PFSK-1 (cell line): ENCODE results near the gene DENND6B.

ENCODE experiments used
- FOXP2 ChIP-seq: optimal IDR thresholded peaks from 2 replicates; pipeline ENCODE3; 2011; ENCODE audit warnings: borderline replicate concordance, control low read depth, inconsistent platforms; ENCODE audit not compliant: insufficient read depth; ENCODE audit errors: extremely low read length, extremely low read depth
- POLR2AphosphoS5 ChIP-seq: IDR thresholded peaks from 2 replicates; pipeline ENCODE4 v1.6.1; 2012; ENCODE audit warnings: low read depth, mild to moderate bottlenecking, control low read depth, low read length, moderate library complexity
- SIN3A ChIP-seq: IDR thresholded peaks from 2 replicates; pipeline ENCODE4 v1.6.1; 2012; ENCODE audit warnings: mild to moderate bottlenecking, low read length, moderate library complexity, borderline replicate concordance; ENCODE audit not compliant: insufficient read depth
- TAF1 ChIP-seq: IDR thresholded peaks from 2 replicates; pipeline ENCODE4 v1.6.1; 2012; ENCODE audit warnings: low read length, control low read depth, borderline replicate concordance; ENCODE audit not compliant: insufficient read depth
- TF ChIP-seq, protein P1 (sequence below), 2 experiments: IDR thresholded peaks; 2 replicates each; pipeline versions ENCODE4 v1.6.1 to v1.8.0; 2011 to 2012; ENCODE audit warnings: low read depth in 2 of 2, low read length in 2 of 2, control low read depth in 1 of 2, inconsistent platforms in 1 of 2, mild to moderate bottlenecking in 1 of 2, moderate library complexity in 1 of 2; ENCODE audit not compliant: insufficient read depth in 1 of 2

DENND6B gene

DNA sequence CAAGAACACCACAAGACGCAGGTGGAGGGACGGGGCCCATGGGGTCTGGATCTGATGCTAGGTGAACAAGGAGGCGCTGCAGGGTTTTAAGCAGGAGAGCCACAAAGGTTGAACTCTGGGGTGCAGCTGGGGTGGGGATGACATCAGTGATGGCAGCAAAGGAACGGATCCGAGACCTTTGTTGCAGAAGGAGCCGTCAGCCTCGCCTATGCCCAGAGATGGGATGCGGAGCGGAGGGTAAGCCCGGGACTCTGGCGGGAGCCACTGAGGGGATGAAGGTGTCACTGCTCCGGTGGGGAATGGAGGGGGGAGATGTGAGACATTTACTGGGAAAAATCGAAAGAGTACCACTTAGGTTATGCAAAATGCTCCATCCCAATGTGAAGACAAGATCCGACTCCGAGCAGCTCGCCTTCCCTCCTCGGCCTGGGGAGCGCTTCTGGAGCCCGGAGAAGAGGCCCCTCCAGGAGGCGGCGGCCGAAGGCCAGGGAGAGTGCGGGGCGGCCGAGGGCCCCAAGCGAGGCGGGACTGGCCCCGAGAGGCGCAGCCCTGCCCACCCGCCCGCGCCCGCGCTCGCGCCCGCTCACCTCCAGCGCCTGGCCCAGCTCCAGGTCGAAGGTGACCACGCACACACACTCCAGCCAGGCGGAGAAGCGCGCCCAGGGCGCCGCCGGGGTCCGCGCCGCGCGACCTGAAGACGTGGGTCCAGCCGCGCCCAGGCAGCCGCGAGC, 422 bp downstream of the DENND6B start:
- TF ChIP-seq SIN3A (no peak), TAF1 (no peak), POLR2AphosphoS5 (no peak), FOXP2 (no peak)
- TF ChIP-seq, protein P1, sequence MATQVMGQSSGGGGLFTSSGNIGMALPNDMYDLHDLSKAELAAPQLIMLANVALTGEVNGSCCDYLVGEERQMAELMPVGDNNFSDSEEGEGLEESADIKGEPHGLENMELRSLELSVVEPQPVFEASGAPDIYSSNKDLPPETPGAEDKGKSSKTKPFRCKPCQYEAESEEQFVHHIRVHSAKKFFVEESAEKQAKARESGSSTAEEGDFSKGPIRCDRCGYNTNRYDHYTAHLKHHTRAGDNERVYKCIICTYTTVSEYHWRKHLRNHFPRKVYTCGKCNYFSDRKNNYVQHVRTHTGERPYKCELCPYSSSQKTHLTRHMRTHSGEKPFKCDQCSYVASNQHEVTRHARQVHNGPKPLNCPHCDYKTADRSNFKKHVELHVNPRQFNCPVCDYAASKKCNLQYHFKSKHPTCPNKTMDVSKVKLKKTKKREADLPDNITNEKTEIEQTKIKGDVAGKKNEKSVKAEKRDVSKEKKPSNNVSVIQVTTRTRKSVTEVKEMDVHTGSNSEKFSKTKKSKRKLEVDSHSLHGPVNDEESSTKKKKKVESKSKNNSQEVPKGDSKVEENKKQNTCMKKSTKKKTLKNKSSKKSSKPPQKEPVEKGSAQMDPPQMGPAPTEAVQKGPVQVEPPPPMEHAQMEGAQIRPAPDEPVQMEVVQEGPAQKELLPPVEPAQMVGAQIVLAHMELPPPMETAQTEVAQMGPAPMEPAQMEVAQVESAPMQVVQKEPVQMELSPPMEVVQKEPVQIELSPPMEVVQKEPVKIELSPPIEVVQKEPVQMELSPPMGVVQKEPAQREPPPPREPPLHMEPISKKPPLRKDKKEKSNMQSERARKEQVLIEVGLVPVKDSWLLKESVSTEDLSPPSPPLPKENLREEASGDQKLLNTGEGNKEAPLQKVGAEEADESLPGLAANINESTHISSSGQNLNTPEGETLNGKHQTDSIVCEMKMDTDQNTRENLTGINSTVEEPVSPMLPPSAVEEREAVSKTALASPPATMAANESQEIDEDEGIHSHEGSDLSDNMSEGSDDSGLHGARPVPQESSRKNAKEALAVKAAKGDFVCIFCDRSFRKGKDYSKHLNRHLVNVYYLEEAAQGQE (IDR thresholded peaks at IDR 0.05; ENCODE audit: insufficient read depth in 1 of 2, low read depth in 2 of 2, low read length in 2 of 2) = no peak

DNA sequence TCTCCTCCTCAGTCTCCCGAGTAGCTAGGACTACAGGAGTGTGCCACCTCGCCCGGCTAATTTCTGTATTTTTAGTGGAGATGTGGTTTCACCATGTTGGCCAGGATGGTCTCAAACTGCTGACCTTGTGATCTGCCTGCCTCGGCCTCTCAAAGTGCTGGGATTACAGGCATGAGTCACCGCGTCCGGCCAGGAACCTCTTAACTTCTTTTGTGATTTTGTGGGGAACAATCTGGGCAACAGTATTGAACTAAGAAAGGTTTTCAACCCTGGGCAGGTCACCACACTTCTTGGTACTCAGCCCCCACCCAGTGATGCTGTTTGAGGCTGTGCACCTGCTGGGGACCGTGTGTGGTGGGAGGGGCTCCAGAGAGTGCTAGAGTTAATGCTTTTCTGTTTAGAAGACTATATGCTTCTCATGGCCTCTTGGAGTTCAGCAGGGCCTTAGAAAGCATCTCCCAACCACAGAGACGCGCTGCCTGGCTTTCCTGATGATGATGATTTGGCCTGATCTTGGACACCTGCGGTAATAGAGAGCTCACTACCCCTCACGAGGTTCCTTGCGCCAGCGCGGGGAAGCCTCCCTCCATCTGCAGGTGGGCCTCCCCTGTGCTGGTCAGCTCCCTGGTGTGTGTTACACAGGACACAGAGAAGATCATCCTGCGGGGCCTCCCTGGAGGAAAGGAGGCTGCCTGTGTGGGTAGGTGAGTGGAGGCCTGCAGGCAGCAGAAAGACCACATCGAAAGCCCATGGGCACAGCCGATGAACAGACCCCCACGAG, 1.2 kb downstream of the DENND6B start:
- no peak for TF ChIP-seq SIN3A
- TF ChIP-seq, protein P1 (IDR thresholded peaks at IDR 0.05; ENCODE audit: insufficient read depth in 1 of 2, low read depth in 2 of 2, low read length in 2 of 2) = 0 out of 4 replicates have a peak, but pooled peaks of 1 of the 2 experiments have one; percentile 11

DNA sequence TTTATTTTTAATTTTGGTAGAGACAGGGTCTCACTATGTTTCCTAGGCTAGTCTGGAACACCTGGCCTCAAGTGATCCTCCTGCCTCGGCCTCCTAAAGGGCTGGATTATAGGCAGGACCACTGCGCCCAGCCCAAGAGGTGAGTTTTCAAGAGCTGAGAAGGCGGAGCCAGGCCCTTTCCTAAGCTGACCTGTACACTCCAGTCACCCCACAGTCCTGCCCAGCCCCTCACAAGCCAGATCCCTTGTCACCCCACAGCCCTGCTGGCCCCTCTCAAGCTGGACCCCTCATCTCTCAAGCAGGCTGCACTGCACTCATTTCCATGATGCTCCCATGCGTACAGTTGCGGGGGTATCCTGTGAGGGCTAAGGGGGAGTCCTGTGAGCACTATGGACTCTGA, 2.9 kb downstream of the DENND6B start:
- TF ChIP-seq SIN3A = no peak
- no peak for TF ChIP-seq FOXP2
- TF ChIP-seq, protein P1 (IDR thresholded peaks at IDR 0.05; ENCODE audit: insufficient read depth in 1 of 2, low read depth in 2 of 2, low read length in 2 of 2) = no peak
- no peak for TF ChIP-seq TAF1
- TF ChIP-seq POLR2AphosphoS5 = no peak

DNA sequence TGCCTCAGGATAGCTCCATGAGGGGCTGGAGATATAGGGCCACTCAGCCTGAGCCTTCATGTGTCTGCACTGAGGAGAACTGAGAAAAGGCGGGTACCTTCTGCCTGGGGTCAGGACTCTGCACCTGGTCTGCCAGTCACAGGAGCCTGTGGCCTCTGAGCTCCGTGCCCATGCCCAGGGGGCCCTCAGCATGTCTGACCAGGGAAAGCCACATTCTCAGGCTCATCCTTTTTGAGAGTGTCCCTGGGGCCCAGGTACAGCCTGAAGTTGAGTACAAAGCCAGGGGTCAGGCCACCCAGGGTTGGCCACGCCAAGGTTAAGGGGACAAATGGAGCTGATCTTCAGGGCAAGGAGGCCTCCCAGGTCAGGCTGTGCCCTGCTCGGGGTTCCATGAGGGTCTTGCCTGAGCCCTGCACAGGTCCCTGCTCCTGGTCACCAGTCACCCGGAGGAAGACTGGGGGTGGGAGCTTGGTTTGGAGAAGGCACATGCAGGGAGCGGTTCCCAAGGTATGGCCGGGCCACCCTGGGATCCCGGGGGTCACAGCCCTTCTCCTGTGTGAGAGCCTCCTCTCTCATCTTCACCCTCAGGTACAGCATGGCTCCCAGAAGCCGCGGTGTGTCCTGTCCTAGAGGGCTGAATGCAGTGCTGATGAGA, 6.0 kb downstream of the DENND6B start:
- TF ChIP-seq TAF1 = no peak
- no peak for TF ChIP-seq FOXP2
- TF ChIP-seq, protein P1 (IDR thresholded peaks at IDR 0.05; ENCODE audit: insufficient read depth in 1 of 2, low read depth in 2 of 2, low read length in 2 of 2) = no peak
